ENCODE measurements around the gene SPEF2. TPM values are rescaled to one million over a fixed set of nuclear protein-coding genes. Genes with fewer than 3 reads are reported as not detected.

SPEF2 gene
- total and polyA plus RNA-seq, 10 of the 15 experiments (the other 5 are each of a cell fraction or from before 2014, with no cell fraction given) = 0.03 to 2.0 (median 0.07) TPM; not detected in 3

- H3K79me2 ChIP-seq (ENCODE audit: control insufficient read depth, insufficient read depth, low read length) = no peaks in the 10 kb centered on the region
- POLR2A ChIA-PET = interaction anchor here (1.0 kb wide), 1 partner anchor 34 kb away, joined by 3 read pairs; no protein-coding TSS in a partner anchor
- H3K9me3 ChIP-seq (replicated peaks; ENCODE audit: control insufficient read depth, insufficient read depth, low read length) = no peaks in the 10 kb centered on the region
- H3K27ac ChIP-seq (ENCODE audit: control insufficient read depth, insufficient read depth) = no peak overlapping the region
- no peak overlapping the region for H3K4me3 ChIP-seq
- no peak overlapping the region for H3K4me2 ChIP-seq (ENCODE audit: control insufficient read depth, insufficient read depth)
- WGBS (ENCODE audit: insufficient coverage, insufficient replicate concordance, low lambda C conversion rate, missing lambda C conversion rate) = 89% methylated on average over 1 of the region's 1 CpG
- ATAC-seq (no peak), DNase-seq (ENCODE audit: low read depth, low spot score) (no peak), FAIRE-seq (no peak)
- CTCF ChIA-PET = interaction anchor here (0.9 to 2.3 kb wide), 5 partner anchors 8 to 299 kb away, joined by 3 to 5 read pairs (median 4); partner anchors contain the start of gene SPEF2
- no peaks in the 10 kb centered on the region for H4K20me1 ChIP-seq (ENCODE audit: control insufficient read depth, insufficient read depth)
- TF ChIP-seq JUNB (IDR thresholded peaks at IDR 0.05) (no peak), STAT1 (conservative IDR thresholded peaks at IDR 0.05) (no peak), SIN3A (IDR thresholded peaks at IDR 0.05; ENCODE audit: low read depth, low read length) (no peak), ZSCAN29 (IDR thresholded peaks at IDR 0.05) (no peak), HDAC6 (IDR thresholded peaks at IDR 0.05; ENCODE audit: unreplicated experiment) (no peak), LARP7 (IDR thresholded peaks at IDR 0.05) (no peak), HDGF (IDR thresholded peaks at IDR 0.05) (no peak), BCLAF1 (IDR thresholded peaks at IDR 0.05) (no peak), BRCA1 (IDR thresholded peaks at IDR 0.05; ENCODE audit: low read depth, low read length) (no peak), NFYA (IDR thresholded peaks at IDR 0.05; ENCODE audit: borderline replicate concordance, low read depth, low read length) (no peak), EGR1 (IDR thresholded peaks at IDR 0.05; ENCODE audit: borderline replicate concordance in 1 of 2, low read depth in 2 of 2, low read length in 2 of 2) (no peak), USF2 (IDR thresholded peaks at IDR 0.05; ENCODE audit: borderline replicate concordance, low read depth, low read length) (no peak), CREM (IDR thresholded peaks at IDR 0.05; ENCODE audit: low read depth) (no peak)
- no peaks in the 10 kb centered on the region for H3K4me1 ChIP-seq (ENCODE audit: control insufficient read depth, insufficient read depth, low read length)
- in situ Hi-C loops (cut with MboI) (no loop called here), intact Hi-C loops (cut with micrococcal nuclease; ENCODE audit: unreplicated experiment) (no loop called here)
- H3K9ac ChIP-seq (ENCODE audit: control insufficient read depth, insufficient read depth, low read length) = no peak overlapping the region
- SMC1A ChIA-PET (ENCODE audit: uncharacterized antibody, unreplicated experiment) = interaction anchor here (0.7 to 1.9 kb wide), 3 partner anchors 11 to 135 kb away, joined by 3 to 9 read pairs (median 3); no protein-coding TSS in a partner anchor
- no peak overlapping the region for H2AFZ ChIP-seq (ENCODE audit: control insufficient read depth, low read depth, low read length)
- H3K36me3 ChIP-seq (ENCODE audit: control insufficient read depth in 2 of 2, insufficient read depth in 2 of 2, low read length in 1 of 2) = no peaks in the 10 kb centered on the region
- BruUV-seq (replicated peaks) = no TSS peak
- RAD21 ChIA-PET (ENCODE audit: unreplicated experiment) = interaction anchor here (0.7 to 1.0 kb wide), 3 partner anchors 24 to 443 kb away, joined by 3 read pairs; no protein-coding TSS in a partner anchor
- H3K27me3 ChIP-seq (replicated peaks in 1 of 2; ENCODE audit: control insufficient read depth in 2 of 2, insufficient read depth in 2 of 2, low read length in 1 of 2) = no peaks in the 10 kb centered on the region
Observed at GRCh38 chr5:35626553-35626952, 8.9 kb downstream of the SPEF2 start.
